ENCODE results near the gene MYCBP2.
"Not testable (repeated sequence)": the region's sequence is repeated elsewhere in the genome, so short reads cannot be mapped to it uniquely, and the experiment has no call there.

The MYCBP2 gene

DNA sequence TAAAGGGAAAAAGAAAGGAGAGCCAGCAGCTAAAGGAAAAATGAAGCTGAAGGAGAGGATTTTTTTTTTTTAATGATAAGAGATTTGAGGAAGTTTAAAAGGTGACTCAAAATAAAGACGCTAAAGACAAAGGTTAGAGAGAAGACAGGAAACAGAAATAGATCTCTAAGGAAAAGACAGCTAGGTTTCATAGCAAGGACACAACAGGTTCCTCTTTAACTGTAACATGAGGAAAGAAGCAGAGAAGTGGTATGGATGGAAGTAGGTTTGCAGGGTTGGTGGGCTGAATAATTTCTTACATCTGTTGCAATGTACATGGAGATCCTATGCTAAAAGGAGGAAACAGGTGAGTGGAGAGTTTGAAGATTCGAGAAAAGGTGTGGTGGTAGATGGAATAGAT lies 107.5 kb downstream of the MYCBP2 start:
- TF ChIP-seq, protein P1, sequence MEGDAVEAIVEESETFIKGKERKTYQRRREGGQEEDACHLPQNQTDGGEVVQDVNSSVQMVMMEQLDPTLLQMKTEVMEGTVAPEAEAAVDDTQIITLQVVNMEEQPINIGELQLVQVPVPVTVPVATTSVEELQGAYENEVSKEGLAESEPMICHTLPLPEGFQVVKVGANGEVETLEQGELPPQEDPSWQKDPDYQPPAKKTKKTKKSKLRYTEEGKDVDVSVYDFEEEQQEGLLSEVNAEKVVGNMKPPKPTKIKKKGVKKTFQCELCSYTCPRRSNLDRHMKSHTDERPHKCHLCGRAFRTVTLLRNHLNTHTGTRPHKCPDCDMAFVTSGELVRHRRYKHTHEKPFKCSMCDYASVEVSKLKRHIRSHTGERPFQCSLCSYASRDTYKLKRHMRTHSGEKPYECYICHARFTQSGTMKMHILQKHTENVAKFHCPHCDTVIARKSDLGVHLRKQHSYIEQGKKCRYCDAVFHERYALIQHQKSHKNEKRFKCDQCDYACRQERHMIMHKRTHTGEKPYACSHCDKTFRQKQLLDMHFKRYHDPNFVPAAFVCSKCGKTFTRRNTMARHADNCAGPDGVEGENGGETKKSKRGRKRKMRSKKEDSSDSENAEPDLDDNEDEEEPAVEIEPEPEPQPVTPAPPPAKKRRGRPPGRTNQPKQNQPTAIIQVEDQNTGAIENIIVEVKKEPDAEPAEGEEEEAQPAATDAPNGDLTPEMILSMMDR (IDR thresholded peaks at IDR 0.05; ENCODE audit: poor library complexity, severe bottlenecking): no peak
- peaks cover 35% of the 10 kb centered on the region for H3K36me3 ChIP-seq (ENCODE audit: low read depth)
- ATAC-seq (ENCODE audit: low read depth): no peak
- H3K4me1 ChIP-seq (ENCODE audit: insufficient read depth, poor library complexity, severe bottlenecking): no peaks in the 10 kb centered on the region
- H3K9me3 ChIP-seq (ENCODE audit: severe bottlenecking): no peaks in the 10 kb centered on the region
- DNase-seq (ENCODE audit: low spot score): no peak
- H3K4me3 ChIP-seq (ENCODE audit: severe bottlenecking): no peak overlapping the region
- no peak overlapping the region for H3K27ac ChIP-seq (ENCODE audit: poor library complexity, severe bottlenecking)
- H3K27me3 ChIP-seq (ENCODE audit: insufficient read depth, poor library complexity, severe bottlenecking): no peaks in the 10 kb centered on the region

- Histone ChIP-seq H3K27me3 (ENCODE audit: insufficient read depth, poor library complexity, severe bottlenecking) (no peaks in the 10 kb centered on the region), H3K36me3 (ENCODE audit: low read depth) (peaks cover 40% of the 10 kb centered on the region)
- no peak for ATAC-seq (ENCODE audit: low read depth)
These were observed 108.6 kb downstream of the MYCBP2 start for GRCh38 chr13:77218274-77218673.

DNA sequence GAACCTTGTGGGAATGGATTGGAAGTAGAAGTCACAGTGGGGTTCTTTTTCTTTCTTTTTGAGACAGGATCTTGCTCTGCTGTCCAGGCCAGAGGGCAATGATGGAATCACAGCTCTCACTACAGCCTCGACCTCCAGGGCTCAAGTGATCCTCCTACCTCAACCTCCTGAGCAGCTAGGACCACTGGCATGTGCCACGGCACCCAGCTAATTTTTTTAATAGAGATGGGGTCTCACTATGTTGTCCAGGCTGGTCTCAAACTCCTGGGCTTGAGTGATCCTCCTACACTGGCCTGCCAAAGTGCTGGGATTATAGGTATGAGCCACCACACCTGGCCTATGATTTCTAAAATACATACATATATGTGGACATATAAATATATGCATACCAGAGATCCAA lies 111.4 kb downstream of the MYCBP2 start:
- Histone ChIP-seq H3K4me3 (ENCODE audit: severe bottlenecking) (no peak overlapping the region), H3K9me3 (ENCODE audit: severe bottlenecking) (no peaks in the 10 kb centered on the region), H3K36me3 (ENCODE audit: low read depth) (peaks cover 61% of the 10 kb centered on the region), H3K27me3 (ENCODE audit: insufficient read depth, poor library complexity, severe bottlenecking) (no peaks in the 10 kb centered on the region), H3K27ac (ENCODE audit: poor library complexity, severe bottlenecking) (no peak overlapping the region), H3K4me1 (ENCODE audit: insufficient read depth, poor library complexity, severe bottlenecking) (no peaks in the 10 kb centered on the region)
- no peak for ATAC-seq (ENCODE audit: low read depth)
- TF ChIP-seq, protein P1 (IDR thresholded peaks at IDR 0.05; ENCODE audit: poor library complexity, severe bottlenecking): no peak
- DNase-seq (ENCODE audit: low spot score): no peak

More at GRCh38 chr13:77218274-77218673, 108.6 kb downstream of the MYCBP2 start:
- TF ChIP-seq, protein P1 (IDR thresholded peaks at IDR 0.05; ENCODE audit: poor library complexity, severe bottlenecking): no peak
- H3K27ac ChIP-seq (ENCODE audit: poor library complexity, severe bottlenecking): no peak overlapping the region
- no peak overlapping the region for H3K4me3 ChIP-seq (ENCODE audit: severe bottlenecking)
- DNase-seq (ENCODE audit: low spot score): no peak
- no peaks in the 10 kb centered on the region for H3K4me1 ChIP-seq (ENCODE audit: insufficient read depth, poor library complexity, severe bottlenecking)
- H3K9me3 ChIP-seq (ENCODE audit: severe bottlenecking): no peaks in the 10 kb centered on the region

- no peak for ATAC-seq (ENCODE audit: low read depth)
- Histone ChIP-seq H3K36me3 (ENCODE audit: low read depth) (peaks cover 55% of the 10 kb centered on the region), H3K4me3 (ENCODE audit: severe bottlenecking) (no peak overlapping the region)
These were observed 113.2 kb downstream of the MYCBP2 start for GRCh38 chr13:77213644-77214043.

DNA sequence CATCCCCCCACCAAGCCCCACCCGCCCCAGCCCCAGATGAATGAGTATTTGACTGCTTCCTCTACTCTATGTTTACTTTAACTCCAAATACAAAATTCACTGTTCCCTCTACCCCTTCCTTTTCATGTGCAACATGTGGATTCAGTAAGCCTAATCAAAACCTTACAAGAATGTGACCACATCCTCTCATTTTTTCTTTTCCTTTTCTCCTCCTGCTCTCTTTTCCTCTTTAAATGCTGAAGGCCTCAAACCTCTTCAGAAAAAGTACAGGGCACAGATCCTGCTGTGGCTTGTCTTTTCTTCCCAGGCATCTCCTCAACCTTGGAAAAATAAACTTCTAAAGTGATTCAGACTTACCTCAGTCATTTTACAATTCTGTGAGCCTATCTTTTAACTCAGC lies 119.0 kb downstream of the MYCBP2 start:
- TF ChIP-seq, protein P1 (IDR thresholded peaks at IDR 0.05; ENCODE audit: poor library complexity, severe bottlenecking): no peak
- Histone ChIP-seq H3K36me3 (ENCODE audit: low read depth) (peaks cover 46% of the 10 kb centered on the region), H3K27me3 (ENCODE audit: insufficient read depth, poor library complexity, severe bottlenecking) (no peaks in the 10 kb centered on the region), H3K9me3 (ENCODE audit: severe bottlenecking) (no peaks in the 10 kb centered on the region), H3K4me3 (ENCODE audit: severe bottlenecking) (no peak overlapping the region), H3K27ac (ENCODE audit: poor library complexity, severe bottlenecking) (peak overlapping the region; percentile 48), H3K4me1 (ENCODE audit: insufficient read depth, poor library complexity, severe bottlenecking) (peaks cover 8% of the 10 kb centered on the region)
- no peak for DNase-seq (ENCODE audit: low spot score)
- ATAC-seq (ENCODE audit: low read depth): peak; percentile 51; the same call in 1 of the 3 replicates

More at GRCh38 chr13:77213644-77214043, 113.2 kb downstream of the MYCBP2 start:
- TF ChIP-seq, protein P1 (IDR thresholded peaks at IDR 0.05; ENCODE audit: poor library complexity, severe bottlenecking): no peak
- peaks cover under 1% of the 10 kb centered on the region for H3K4me1 ChIP-seq (ENCODE audit: insufficient read depth, poor library complexity, severe bottlenecking)
- no peaks in the 10 kb centered on the region for H3K27me3 ChIP-seq (ENCODE audit: insufficient read depth, poor library complexity, severe bottlenecking)
- DNase-seq (ENCODE audit: low spot score): no peak
- H3K9me3 ChIP-seq (ENCODE audit: severe bottlenecking): no peaks in the 10 kb centered on the region
- H3K27ac ChIP-seq (ENCODE audit: poor library complexity, severe bottlenecking): no peak overlapping the region

DNA sequence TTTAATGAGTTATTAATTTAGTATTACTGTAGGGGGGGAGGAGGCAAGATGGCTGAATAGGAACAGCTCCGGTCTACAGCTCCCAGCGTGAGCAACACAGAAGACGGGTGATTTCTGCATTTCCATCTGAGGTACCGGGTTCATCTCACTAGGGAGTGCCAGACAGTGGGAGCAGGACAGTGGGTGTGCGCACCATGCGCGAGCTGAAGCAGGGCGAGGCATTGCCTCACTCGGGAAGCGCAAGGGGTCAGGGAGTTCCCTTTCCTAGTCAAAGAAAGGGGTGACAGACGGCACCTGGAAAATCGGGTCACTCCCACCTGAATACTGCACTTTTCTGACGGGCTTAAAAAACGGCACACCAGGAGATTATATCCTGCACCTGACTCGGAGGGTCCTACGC lies 127.9 kb downstream of the MYCBP2 start:
- H3K4me1 ChIP-seq (ENCODE audit: insufficient read depth, poor library complexity, severe bottlenecking); ATAC-seq (ENCODE audit: low read depth); DNase-seq (ENCODE audit: low spot score); H3K9me3 ChIP-seq (ENCODE audit: severe bottlenecking); H3K27me3 ChIP-seq (ENCODE audit: insufficient read depth, poor library complexity, severe bottlenecking); H3K4me3 ChIP-seq (ENCODE audit: severe bottlenecking); H3K27ac ChIP-seq (ENCODE audit: poor library complexity, severe bottlenecking): not testable (repeated sequence)
- H3K36me3 ChIP-seq (ENCODE audit: low read depth): peaks cover 11% of the 10 kb centered on the region
